Activated CD4-positive, alpha-beta T cell treated with anti-CD3 and anti-CD28 coated beads for 24 hours (primary cell): ENCODE measurements around the gene SCEL.
"Not testable (repeated sequence)": the region's sequence is repeated elsewhere in the genome, so short reads cannot be mapped to it uniquely, and the experiment has no call there.

Source experiments
- DNase-seq, 2 donors: peaks; one replicate each; pipeline ENCODE4 v3.0.0-alpha.2; 2020; ENCODE audit warnings: low read depth in 2 of 2

SCEL gene

GRCh38 chr13:77555246-77555645 lies 19.7 kb downstream of the SCEL start:
- no peak for DNase-seq

GRCh38 chr13:77558016-77558415 lies 22.5 kb downstream of the SCEL start:
- no peak for DNase-seq

GRCh38 chr13:77563111-77563510 lies 27.6 kb downstream of the SCEL start:
- no peak for DNase-seq

- DNase-seq = no peak
These were observed 30.1 kb downstream of the SCEL start for GRCh38 chr13:77565635-77566034.

GRCh38 chr13:77571956-77572355 lies 36.5 kb downstream of the SCEL start:
- no peak for DNase-seq

GRCh38 chr13:77574096-77574495 lies 38.6 kb downstream of the SCEL start:
- no peak for DNase-seq

- DNase-seq = no peak
These were observed 44.5 kb downstream of the SCEL start for GRCh38 chr13:77579959-77580358.

- DNase-seq = no peak
These were observed 45.2 kb downstream of the SCEL start for GRCh38 chr13:77580748-77581147.

GRCh38 chr13:77583581-77583980 lies 48.1 kb downstream of the SCEL start:
- no peak for DNase-seq

- no peak for DNase-seq
These were observed 48.6 kb downstream of the SCEL start for GRCh38 chr13:77584106-77584505.

- DNase-seq = no peak
These were observed 59.8 kb downstream of the SCEL start for GRCh38 chr13:77595166-77595810.

- DNase-seq = no peak
These were observed 61.3 kb downstream of the SCEL start for GRCh38 chr13:77596777-77597176.

- DNase-seq = no peak
These were observed 63.8 kb downstream of the SCEL start for GRCh38 chr13:77599351-77599750.

- DNase-seq = no peak
These were observed 65.2 kb downstream of the SCEL start for GRCh38 chr13:77600701-77601100.

GRCh38 chr13:77611068-77611467 lies 75.6 kb downstream of the SCEL start:
- DNase-seq = no peak

GRCh38 chr13:77616027-77616426 lies 80.5 kb downstream of the SCEL start:
- DNase-seq = no peak

- DNase-seq = no peak
These were observed 84.1 kb downstream of the SCEL start for GRCh38 chr13:77619655-77620054.

- DNase-seq = no peak
These were observed 84.6 kb downstream of the SCEL start for GRCh38 chr13:77620138-77620537.

GRCh38 chr13:77623806-77624205 lies 88.3 kb downstream of the SCEL start:
- no peak for DNase-seq

GRCh38 chr13:77628170-77628569 lies 92.7 kb downstream of the SCEL start:
- DNase-seq = no peak

- no peak for DNase-seq
These were observed 102.1 kb downstream of the SCEL start for GRCh38 chr13:77637588-77637987.

GRCh38 chr13:77650409-77650808 lies 114.9 kb downstream of the SCEL start:
- no peak for DNase-seq

- DNase-seq = no peak
These were observed 117.8 kb downstream of the SCEL start for GRCh38 chr13:77653301-77653700.

- DNase-seq = not testable (repeated sequence)
These were observed 124.5 kb downstream of the SCEL start for GRCh38 chr13:77660016-77660415.
